Ovary (tissue), 9 donors: ENCODE results near the gene TLR2. TPM values are rescaled to one million over a fixed set of nuclear protein-coding genes. Genes with fewer than 3 reads are reported as not detected.

Source experiments
- DNase-seq, 5 donors: peaks; one replicate each; pipeline ENCODE4 v3.0.0-alpha.2; 2019 to 2020
- H3K27ac ChIP-seq, 2 donors: fragments of 200-600 bp; one replicate each; pipeline versions ENCODE4 v1.5.1 to v1.8.0; 2019 to 2022
- H3K27me3 ChIP-seq: fragments of 200-600 bp; one replicate; pipeline ENCODE4 v1.8.0; 2022
- H3K36me3 ChIP-seq: fragments of 200-600 bp; sonication (generic); one replicate; pipeline ENCODE4 v1.5.1; 2019
- H3K4me1 ChIP-seq: one replicate; pipeline ENCODE4 v1.8.1; 2013; ENCODE audit warnings: mild to moderate bottlenecking, moderate library complexity; ENCODE audit not compliant: insufficient read depth
- H3K4me3 ChIP-seq: fragments of 200-600 bp; sonication (generic); one replicate; pipeline ENCODE4 v1.5.1; 2017
- H3K9me3 ChIP-seq, 2 donors: fragments of 200-600 bp in 1 of 2; sonication (generic) in 1 of 2; one replicate each; pipeline versions ENCODE4 v1.5.1 to v1.8.1; 2013 to 2019; ENCODE audit warnings: mild to moderate bottlenecking in 1 of 2, moderate library complexity in 1 of 2
- CTCF ChIP-seq, 3 donors: fragments of 450-650 bp in 2 of 3; fragments of 200-600 bp in 1 of 3; IDR thresholded peaks; one replicate each; pipeline versions ENCODE4 v1.5.1 to v1.8.0; 2016 to 2022; ENCODE audit warnings: antibody characterized with exemption in 3 of 3, mild to moderate bottlenecking in 1 of 3
- EP300 ChIP-seq: sonication (generic); formaldehyde crosslinking; IDR thresholded peaks from one replicate; pipeline ENCODE4 v1.6.1; 2017; ENCODE audit warnings: antibody characterized with exemption
- POLR2A ChIP-seq: fragments of 450-650 bp; IDR thresholded peaks from one replicate; pipeline ENCODE4 v1.6.1; 2017; ENCODE audit warnings: antibody characterized with exemption, mild to moderate bottlenecking, moderate library complexity
- WGBS, 3 donors: extraction: QIAGEN DNeasy Blood & Tissue Kit in 1 of 3; methylation state at CpG; one replicate each; pipeline versions ENCODE4 v1.1.5 to v1.1.7; 2013 to 2017; 5-methylcytosine and 5-hydroxymethylcytosine counted together
- intact Hi-C, 4 donors: fragments of 100-400 bp; cut with DNase I; formaldehyde crosslinking; loops; one replicate each; pipeline versions ENCODE4 v1.11.0 to v1.15.1; 2022 to 2023
- polyA plus RNA-seq, 2 donors: library from polyadenylated mRNA; stranded (reverse); fragments of 200-250 nt in 1 of 2; fragments of 350-450 nt in 1 of 2; fragmentation: Illumina TruSeq in 1 of 2; extraction: RNeasy Lipid Tissue Mini Kit (QIAGEN cat#74804) in 1 of 2; gene quantifications; one replicate each; pipeline ENCODE4 v1.2.3, GENCODE V29; 2013 to 2014
- total RNA-seq, 7 donors: library from RNA; depleted of rRNA in 2 of 7; stranded (reverse); fragments of >200 nt in 2 of 7; fragmentation: NEBNext Ultra II Directional in 3 of 7; extraction: Animal tissue kit (Norgen Biotek cat#: 25700) in 3 of 7; gene quantifications; one replicate each; pipeline versions ENCODE4 v1.1.0 to v1.2.4, GENCODE V29; 2016 to 2023
- donor health status: DM: no; HTN: no; CAD: no; lungs with moderate emphysema.
- donor health status: DM: no; HTN: no; CAD: no.
- donor health status: Bipolar disorder and iron deficiency.
- donor health status: DM: yes; HTN: yes; CAD: no.
- donor health status: DM: no; HTN: no; CAD: no.
- donor health status: DM: yes; HTN: yes; CAD: no.

Gene TLR2
- total and polyA plus RNA-seq, 9 donors = 2.0 to 17.9 (median 9.3) TPM

- no peak for DNase-seq
- Histone ChIP-seq H3K9me3 (no peaks in the 10 kb centered on the region), H3K4me3 (no peak overlapping the region), H3K27me3 (no peaks in the 10 kb centered on the region), H3K4me1 (no peaks in the 10 kb centered on the region), H3K27ac (no peak overlapping the region), H3K36me3 (no peaks in the 10 kb centered on the region)
- intact Hi-C loops = no loop called here
- TF ChIP-seq CTCF (IDR thresholded peaks at IDR 0.05) = no peak
- no peak for TF ChIP-seq EP300
- no peak for TF ChIP-seq POLR2A
- 72 to 76% (median 74%) methylated on average over 11 of the region's 11 CpGs for WGBS, 3 donors
Observed at GRCh38 chr4:153652051-153652784, 31.9 kb upstream of the TLR2 start.

GRCh38 chr4:153655002-153655541 lies 29.0 kb upstream of the TLR2 start:
- Histone ChIP-seq H3K27ac (no peak overlapping the region), H3K36me3 (no peaks in the 10 kb centered on the region), H3K4me3 (no peak overlapping the region), H3K27me3 (no peaks in the 10 kb centered on the region), H3K4me1 (no peaks in the 10 kb centered on the region), H3K9me3 (no peaks in the 10 kb centered on the region)
- WGBS, 3 donors = 51 to 54% (median 51%) methylated on average over 4 of the region's 4 CpGs
- intact Hi-C loops = no loop called here
- no peak for TF ChIP-seq CTCF (IDR thresholded peaks at IDR 0.05)
- TF ChIP-seq EP300 = no peak
- TF ChIP-seq POLR2A = no peak
- DNase-seq = no peak

- no peak for DNase-seq
Observed at GRCh38 chr4:153655928-153656327, 28.2 kb upstream of the TLR2 start.

GRCh38 chr4:153661215-153661822 lies 22.8 kb upstream of the TLR2 start:
- Histone ChIP-seq H3K4me3 (no peak overlapping the region), H3K27me3 (no peaks in the 10 kb centered on the region), H3K27ac (no peak overlapping the region), H3K36me3 (no peaks in the 10 kb centered on the region), H3K4me1 (no peaks in the 10 kb centered on the region), H3K9me3 (no peaks in the 10 kb centered on the region)
- intact Hi-C loops = no loop called here
- no peak for DNase-seq
- TF ChIP-seq CTCF (IDR thresholded peaks at IDR 0.05) (no peak), EP300 (no peak), POLR2A (no peak)
- 78 to 87% (median 79%) methylated on average over 6 of the region's 6 CpGs for WGBS, 3 donors

More at GRCh38 chr4:153655928-153656327, 28.2 kb upstream of the TLR2 start:
- TF ChIP-seq POLR2A (no peak), EP300 (no peak), CTCF (IDR thresholded peaks at IDR 0.05) (no peak)
- Histone ChIP-seq H3K36me3 (no peaks in the 10 kb centered on the region), H3K4me1 (no peaks in the 10 kb centered on the region), H3K27me3 (no peaks in the 10 kb centered on the region), H3K9me3 (no peaks in the 10 kb centered on the region), H3K4me3 (no peak overlapping the region), H3K27ac (no peak overlapping the region)
- intact Hi-C loops = no loop called here
- 70 to 75% (median 72%) methylated on average over 4 of the region's 4 CpGs for WGBS, 3 donors
